Thyroid gland (tissue), 4 donors: ENCODE measurements around the gene DNAJC1. TPM values are rescaled to one million over a fixed set of nuclear protein-coding genes. Genes with fewer than 3 reads are reported as not detected.

Experiments used
- DNase-seq, 2 donors: peaks; one replicate each; pipeline ENCODE4 v3.0.0-alpha.2; 2019
- H3K27ac ChIP-seq, 3 donors: fragments of 200-600 bp; sonication (generic); 1 replicate in 2 of 3; 2 replicates in 1 of 3; pipeline ENCODE4 v1.5.1; 2016 to 2019; ENCODE audit warnings: mild to moderate bottlenecking in 1 of 3, moderate library complexity in 1 of 3
- H3K27me3 ChIP-seq: fragments of 200-600 bp; sonication (generic); one replicate; pipeline ENCODE4 v1.5.1; 2019
- H3K36me3 ChIP-seq, 2 donors: fragments of 200-600 bp; sonication (generic); one replicate each; pipeline ENCODE4 v1.5.1; 2016 to 2019
- H3K4me1 ChIP-seq, 2 donors: fragments of 200-600 bp; sonication (generic); one replicate each; pipeline ENCODE4 v1.5.1; 2017 to 2019
- H3K4me3 ChIP-seq, 3 donors: fragments of 200-600 bp; sonication (generic); replicated peaks in 1 of 3; 1 replicate in 2 of 3; 2 replicates in 1 of 3; pipeline ENCODE4 v1.5.1; 2016; ENCODE audit warnings: mild to moderate bottlenecking in 1 of 3
- H3K9me3 ChIP-seq: fragments of 200-600 bp; sonication (generic); one replicate; pipeline ENCODE4 v1.5.1; 2017
- CTCF ChIP-seq, 6 experiments: fragments of 200-600 bp in 3 of 6; fragments of 450-650 bp in 3 of 6; sonication (generic) in 3 of 6; IDR thresholded peaks; one replicate each; pipeline ENCODE4 v1.5.1; 2016 to 2019; ENCODE audit warnings: antibody characterized with exemption in 6 of 6, mild to moderate bottlenecking in 2 of 6, inconsistent platforms in 1 of 6, moderate library complexity in 1 of 6
- POLR2A ChIP-seq, 2 donors: fragments of 450-650 bp; IDR thresholded peaks; one replicate each; pipeline ENCODE4 v1.6.1; 2017; ENCODE audit warnings: antibody characterized with exemption in 2 of 2, mild to moderate bottlenecking in 2 of 2, moderate library complexity in 1 of 2
- WGBS, 2 donors: methylation state at CpG; one replicate each; pipeline ENCODE4 v1.1.5; 2017; 5-methylcytosine and 5-hydroxymethylcytosine counted together
- intact Hi-C: fragments of 100-400 bp; cut with DNase I; formaldehyde crosslinking; loops from one replicate; pipeline ENCODE4 v1.15.1; 2023
- total RNA-seq, 4 donors: library from RNA; depleted of rRNA; stranded (reverse); fragments of >200 nt; gene quantifications; one replicate each; pipeline ENCODE4 v1.2.3, GENCODE V29; 2016

DNAJC1 gene
- total RNA-seq, 4 donors from 2014 or later = 73.4 to 157 (median 95.6) TPM

DNA sequence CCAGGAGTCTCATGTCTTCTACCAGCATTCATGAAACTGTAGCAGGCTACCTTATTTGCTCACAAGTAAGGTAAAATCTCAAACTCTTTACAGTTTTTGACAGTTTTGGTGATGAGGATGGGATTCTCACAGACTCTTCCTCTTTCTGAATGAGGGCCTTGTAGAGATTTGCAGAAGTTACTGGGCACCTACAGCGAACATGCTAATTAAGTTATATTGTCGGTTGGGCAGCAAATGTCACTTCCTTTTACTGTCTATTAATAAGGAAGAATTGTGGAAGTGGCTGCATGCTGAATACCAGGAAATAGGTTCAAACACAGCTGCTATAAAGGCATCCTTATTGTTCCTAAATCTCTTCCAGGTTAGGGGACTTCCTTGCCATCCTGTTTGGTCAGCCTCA, 189.6 kb downstream of the DNAJC1 start:
- no peak overlapping the region for H3K4me3 ChIP-seq
- 80 to 88% methylated on average over 2 of the region's 2 CpGs for WGBS, 2 donors
- H3K27ac ChIP-seq = no peak overlapping the region
- H3K4me1 ChIP-seq = no peaks in the 10 kb centered on the region
- H3K9me3 ChIP-seq = no peaks in the 10 kb centered on the region
- no peak for TF ChIP-seq CTCF (IDR thresholded peaks at IDR 0.05)
- TF ChIP-seq POLR2A (IDR thresholded peaks at IDR 0.05) = no peak
- no peak for DNase-seq
- H3K27me3 ChIP-seq = no peaks in the 10 kb centered on the region
- no peaks in the 10 kb centered on the region for H3K36me3 ChIP-seq
- intact Hi-C loops = no loop called here

GRCh38 chr10:21811245-21811585, 192.3 kb downstream of the DNAJC1 start:
- no peaks in the 10 kb centered on the region for H3K27me3 ChIP-seq
- no peak for DNase-seq
- H3K27ac ChIP-seq = no peak overlapping the region
- TF ChIP-seq CTCF (IDR thresholded peaks at IDR 0.05) (no peak), POLR2A (IDR thresholded peaks at IDR 0.05) (no peak)
- intact Hi-C loops = no loop called here
- H3K36me3 ChIP-seq = no peaks in the 10 kb centered on the region
- H3K9me3 ChIP-seq = no peaks in the 10 kb centered on the region
- H3K4me1 ChIP-seq = no peaks in the 10 kb centered on the region
- H3K4me3 ChIP-seq = no peak overlapping the region
- 86 to 91% methylated on average over 2 of the region's 2 CpGs for WGBS, 2 donors

GRCh38 chr10:21810582-21811244, 192.8 kb downstream of the DNAJC1 start:
- Histone ChIP-seq H3K27me3 (no peaks in the 10 kb centered on the region), H3K4me3 (no peak overlapping the region), H3K4me1 (no peaks in the 10 kb centered on the region), H3K9me3 (no peaks in the 10 kb centered on the region), H3K36me3 (no peaks in the 10 kb centered on the region), H3K27ac (no peak overlapping the region)
- intact Hi-C loops = no loop called here
- WGBS, 2 donors = 95 to 99% methylated on average over 7 of the region's 7 CpGs
- DNase-seq = no peak
- TF ChIP-seq POLR2A (IDR thresholded peaks at IDR 0.05) (no peak), CTCF (IDR thresholded peaks at IDR 0.05) (no peak)

DNA sequence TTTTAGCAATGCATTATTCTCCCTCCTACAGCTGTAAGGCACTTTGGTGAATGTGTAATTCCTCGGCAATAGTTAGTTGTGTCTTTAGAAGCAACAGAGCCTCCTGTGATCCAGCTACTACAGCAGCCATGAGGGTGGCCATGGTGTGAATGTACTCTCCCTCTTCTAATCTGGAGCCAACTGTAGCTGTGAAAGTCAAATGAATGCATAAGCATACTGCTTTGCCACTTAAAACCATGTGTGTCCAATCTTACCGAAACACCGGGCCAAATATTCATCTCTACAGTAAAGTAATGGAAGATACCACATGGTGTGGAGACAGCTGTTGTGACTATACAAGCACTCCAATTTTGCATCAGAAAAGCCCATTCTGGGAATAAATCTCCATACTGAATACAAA, 195.0 kb downstream of the DNAJC1 start:
- no peak for TF ChIP-seq CTCF (IDR thresholded peaks at IDR 0.05)
- TF ChIP-seq POLR2A (IDR thresholded peaks at IDR 0.05) = no peak
- Histone ChIP-seq H3K36me3 (no peaks in the 10 kb centered on the region), H3K4me1 (no peaks in the 10 kb centered on the region), H3K4me3 (no peak overlapping the region), H3K9me3 (no peaks in the 10 kb centered on the region), H3K27ac (no peak overlapping the region), H3K27me3 (no peaks in the 10 kb centered on the region)
- DNase-seq = no peak
- 96% methylated on average over 3 of the region's 3 CpGs for WGBS, 2 donors
- intact Hi-C loops = no loop called here

GRCh38 chr10:21807180-21807579, 196.3 kb downstream of the DNAJC1 start:
- no peaks in the 10 kb centered on the region for H3K27me3 ChIP-seq
- H3K4me1 ChIP-seq = no peaks in the 10 kb centered on the region
- H3K4me3 ChIP-seq = no peak overlapping the region
- H3K9me3 ChIP-seq = no peaks in the 10 kb centered on the region
- 75 to 78% methylated on average over 5 of the region's 5 CpGs for WGBS, 2 donors
- no peak for TF ChIP-seq CTCF (IDR thresholded peaks at IDR 0.05)
- no peak for TF ChIP-seq POLR2A (IDR thresholded peaks at IDR 0.05)
- no peak overlapping the region for H3K27ac ChIP-seq
- no peak for DNase-seq
- no peaks in the 10 kb centered on the region for H3K36me3 ChIP-seq
- intact Hi-C loops = no loop called here
